NCI-H524 (cell line): ENCODE results near the gene CDCA7.
A peak's percentile ranks its signal among the peaks of the same experiment; 100 is the strongest.
"Not testable (repeated sequence)": the region's sequence is repeated elsewhere in the genome, so short reads cannot be mapped to it uniquely, and the experiment has no call there.

Experiments used
- DNase-seq, 2 experiments: peaks; one replicate each; lab custom pipeline; 2025; lab: John Stamatoyannopoulos, UW

CDCA7 gene

DNA sequence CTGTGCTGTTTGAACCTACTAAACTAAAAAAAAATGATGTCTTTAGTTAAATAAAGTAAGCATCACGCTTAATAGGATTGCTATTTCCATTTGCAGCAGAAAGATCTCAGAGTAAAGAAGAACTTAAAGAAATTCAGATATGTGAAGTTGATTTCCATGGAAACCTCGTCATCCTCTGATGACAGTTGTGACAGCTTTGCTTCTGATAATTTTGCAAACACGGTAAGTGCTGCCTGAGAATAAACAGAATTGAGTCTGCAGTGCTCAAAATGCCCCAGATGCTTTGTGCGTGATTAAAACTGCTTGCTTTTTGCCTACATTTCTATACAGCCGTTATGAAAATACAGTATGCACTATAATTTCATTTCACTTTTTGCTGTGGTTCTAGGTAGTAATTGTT, 3.9 kb downstream of the CDCA7 start:
- no peak for DNase-seq

DNA sequence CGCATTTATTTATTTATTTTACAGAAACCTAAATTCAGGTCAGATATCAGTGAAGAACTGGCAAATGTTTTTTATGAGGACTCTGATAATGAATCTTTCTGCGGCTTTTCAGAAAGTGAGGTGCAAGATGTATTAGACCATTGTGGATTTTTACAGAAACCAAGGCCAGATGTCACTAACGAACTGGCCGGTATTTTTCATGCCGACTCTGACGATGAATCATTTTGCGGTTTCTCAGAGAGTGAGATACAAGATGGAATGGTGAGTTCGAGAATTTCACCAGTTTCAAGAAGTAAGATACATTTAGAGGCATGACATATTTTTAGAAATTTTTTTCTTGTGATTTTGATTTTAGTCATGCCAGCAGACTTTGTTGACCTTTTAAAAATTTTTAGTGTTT, 4.6 kb downstream of the CDCA7 start:
- DNase-seq = no peak

- no peak for DNase-seq
Measured at GRCh38 chr2:173370198-173370597, 15.5 kb downstream of the CDCA7 start.

DNA sequence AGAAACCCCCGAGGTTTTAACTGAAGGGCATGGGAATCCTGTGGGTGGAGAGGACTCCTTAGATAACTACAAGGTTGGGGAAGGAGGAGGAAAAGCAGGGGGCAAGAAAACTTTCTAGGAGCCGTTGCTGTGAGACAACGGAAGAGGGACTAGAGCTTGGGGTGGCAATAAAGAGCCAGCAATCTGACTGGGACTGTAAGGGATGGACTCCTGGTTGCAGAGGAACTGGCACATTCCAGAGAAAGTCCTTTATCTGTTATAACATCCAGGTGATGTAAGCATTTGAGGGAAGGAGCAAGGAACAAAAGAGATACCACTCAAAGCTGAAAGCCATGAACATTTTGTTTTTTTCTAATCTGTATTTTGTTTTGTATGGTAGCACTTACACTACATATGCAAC, 16.4 kb downstream of the CDCA7 start:
- no peak for DNase-seq

DNA sequence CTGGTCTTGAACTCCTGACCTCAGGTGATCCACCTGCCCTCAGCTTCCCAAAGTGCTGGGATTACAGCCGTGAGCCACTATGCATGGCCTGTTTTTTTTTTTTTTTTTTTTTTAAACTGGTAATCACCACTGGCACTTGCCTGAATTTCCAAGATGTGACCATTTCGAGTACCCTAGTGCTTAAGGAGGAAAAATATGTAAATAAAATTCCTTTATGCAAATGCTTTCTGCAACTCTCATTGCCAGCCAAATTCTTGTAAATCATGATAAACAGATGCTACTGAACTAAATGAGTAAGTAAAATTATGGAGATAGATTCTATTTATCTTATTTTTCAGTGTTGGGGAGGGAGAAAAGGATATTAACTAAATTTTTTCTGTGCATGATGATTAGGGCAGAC, 18.6 kb downstream of the CDCA7 start:
- no peak for DNase-seq

DNA sequence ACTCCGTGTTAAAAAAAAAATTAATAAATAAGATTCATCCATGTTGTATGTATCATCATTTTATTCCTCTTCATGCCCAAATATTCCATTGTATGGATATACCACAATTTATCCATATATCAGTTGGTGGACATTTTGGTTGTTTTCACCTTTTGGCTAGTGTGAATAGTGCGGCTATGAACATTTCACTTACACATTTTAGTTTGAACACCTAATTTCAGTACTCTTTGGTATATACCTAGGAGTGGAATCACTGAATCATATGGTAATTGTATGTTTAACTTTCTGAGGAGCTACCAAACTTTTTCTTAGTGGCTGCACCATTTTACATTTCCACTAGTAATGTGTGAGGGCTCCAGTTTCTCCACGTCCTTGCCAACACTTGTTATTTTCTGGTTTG, 20.0 kb downstream of the CDCA7 start:
- DNase-seq = no peak

DNA sequence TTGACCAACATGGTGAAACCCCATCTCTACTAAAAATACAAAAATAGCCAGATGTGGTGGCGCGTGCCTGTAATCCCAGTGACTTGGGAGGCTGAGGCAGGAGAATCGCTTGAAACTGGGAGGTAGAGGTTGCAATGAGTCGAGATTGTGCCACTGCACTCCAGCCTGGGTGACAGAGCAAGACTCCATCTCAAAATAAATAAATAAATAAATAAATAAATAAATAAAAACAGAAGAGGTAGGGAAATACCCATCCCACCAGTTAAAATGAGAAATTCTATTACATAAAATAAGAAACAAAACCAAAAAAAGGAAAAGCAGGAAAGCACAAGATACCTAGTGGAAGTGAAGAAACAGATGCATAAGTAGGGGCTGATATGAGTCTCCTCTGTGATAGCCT, 30.9 kb downstream of the CDCA7 start:
- not testable (repeated sequence) for DNase-seq

DNA sequence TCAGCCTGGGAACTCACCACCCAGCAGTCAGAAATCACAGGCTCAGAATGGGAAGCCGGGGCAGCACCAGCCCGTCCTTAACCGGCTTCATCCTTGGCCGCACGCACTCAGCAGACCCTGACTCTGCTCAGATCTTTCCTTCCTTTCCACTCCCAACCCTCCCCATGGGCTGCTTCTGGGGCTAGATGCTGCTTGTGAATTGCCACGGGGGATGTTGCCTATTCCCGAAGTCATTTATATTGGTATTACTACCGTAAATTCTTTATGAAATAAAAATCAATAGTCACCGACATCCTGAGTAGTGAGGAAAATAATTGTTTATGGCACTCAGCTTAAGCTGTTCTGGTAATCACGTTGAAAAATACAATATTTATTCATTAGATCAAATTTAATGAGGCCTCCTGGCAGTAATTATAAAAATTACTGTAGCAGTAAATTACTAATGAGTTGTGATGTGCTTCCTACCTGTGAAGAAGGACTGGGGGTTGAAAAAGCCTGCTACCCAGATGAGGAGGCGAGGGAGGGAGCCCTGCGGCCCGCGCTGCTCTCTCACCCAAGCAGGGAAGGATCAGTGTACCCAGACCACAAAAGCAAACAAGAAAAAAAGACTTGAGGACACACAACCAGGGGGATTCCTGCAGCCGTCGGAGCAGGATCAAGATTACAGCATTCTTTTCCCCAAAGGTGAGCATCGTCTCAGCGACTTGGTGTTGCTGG, 31.5 kb downstream of the CDCA7 start:
- DNase-seq = no peak

GRCh38 chr2:173386738-173387065, 32.0 kb downstream of the CDCA7 start:
- no peak for DNase-seq

DNA sequence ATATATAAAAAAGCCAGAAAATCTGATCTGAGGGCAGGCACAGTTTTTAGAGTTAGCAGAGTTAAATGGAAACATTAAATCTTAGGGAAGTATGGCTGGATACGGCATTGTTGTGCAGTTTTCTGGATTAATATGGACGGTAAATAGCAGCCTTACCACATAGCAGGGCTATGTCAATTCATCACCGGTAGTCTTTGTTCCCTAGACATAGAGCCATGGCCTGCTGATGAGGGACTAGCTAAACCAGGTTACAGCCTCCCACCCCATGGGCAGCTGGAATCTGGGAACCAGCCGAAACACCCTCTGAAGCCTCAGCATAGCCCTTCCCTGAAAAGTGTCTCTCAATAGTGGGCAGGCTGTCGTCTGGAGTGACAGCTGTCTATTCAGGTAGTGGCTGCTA, 32.4 kb downstream of the CDCA7 start:
- DNase-seq = no peak

DNA sequence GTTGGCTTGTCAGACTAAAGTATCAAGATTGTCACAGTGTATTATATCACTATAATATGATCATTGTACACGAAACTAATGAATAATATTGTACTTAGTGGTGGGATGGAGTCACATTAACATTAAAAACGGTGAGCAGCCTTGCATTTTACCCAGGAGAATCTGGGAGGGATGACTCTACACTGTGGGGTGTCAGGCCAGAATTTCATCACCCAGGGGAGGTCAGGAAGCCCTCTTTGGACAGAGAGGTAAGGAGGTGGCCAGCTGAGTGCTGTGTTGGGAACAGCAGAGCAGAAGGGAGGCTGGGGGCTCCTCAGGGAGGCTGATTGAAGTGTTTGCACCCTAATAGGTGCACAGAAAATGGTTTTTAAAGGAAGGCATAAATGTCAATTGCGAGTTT, 33.0 kb downstream of the CDCA7 start:
- DNase-seq = no peak

DNA sequence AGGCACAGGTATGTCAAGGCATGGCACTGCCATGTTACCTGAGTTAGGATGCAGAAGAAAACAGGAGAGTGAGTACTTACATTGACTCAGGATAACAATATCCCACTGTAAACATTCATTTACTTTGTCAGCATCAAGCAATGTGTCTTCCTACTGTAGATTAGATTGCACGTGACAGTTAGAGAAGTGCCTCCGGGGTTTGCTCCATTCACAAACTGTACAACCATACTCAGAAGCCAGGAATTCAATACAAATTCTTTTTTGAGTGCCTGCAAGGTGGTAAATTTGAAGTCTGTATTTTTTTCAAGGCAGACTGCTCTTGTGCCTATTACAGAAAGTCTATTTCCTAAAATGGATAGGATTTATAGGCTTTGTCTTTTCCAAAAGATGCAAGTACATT, 34.1 kb downstream of the CDCA7 start:
- no peak for DNase-seq

GRCh38 chr2:173390036-173390435, 35.4 kb downstream of the CDCA7 start:
- no peak for DNase-seq

- no peak for DNase-seq
Measured at GRCh38 chr2:173392731-173393130, 38.1 kb downstream of the CDCA7 start.

DNA sequence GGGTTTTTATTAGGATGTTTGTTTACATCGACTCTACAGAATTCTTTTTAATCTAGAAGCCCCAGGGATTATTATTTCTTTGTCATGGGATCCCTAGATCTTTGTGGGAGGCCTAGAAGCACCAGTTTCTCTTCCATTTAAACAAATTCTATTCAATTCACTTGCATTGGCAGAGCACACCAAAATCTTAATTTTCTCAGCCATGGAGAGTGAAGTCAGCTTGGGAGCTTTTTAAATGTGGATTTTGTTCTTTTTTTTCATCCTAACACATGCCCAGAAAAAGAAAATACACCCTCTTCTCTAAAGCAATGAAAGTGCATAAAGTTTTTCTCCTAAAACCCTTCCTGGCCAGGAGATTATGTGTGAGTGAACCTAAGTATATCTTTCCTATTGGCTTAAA, 38.5 kb downstream of the CDCA7 start:
- DNase-seq = no peak

DNA sequence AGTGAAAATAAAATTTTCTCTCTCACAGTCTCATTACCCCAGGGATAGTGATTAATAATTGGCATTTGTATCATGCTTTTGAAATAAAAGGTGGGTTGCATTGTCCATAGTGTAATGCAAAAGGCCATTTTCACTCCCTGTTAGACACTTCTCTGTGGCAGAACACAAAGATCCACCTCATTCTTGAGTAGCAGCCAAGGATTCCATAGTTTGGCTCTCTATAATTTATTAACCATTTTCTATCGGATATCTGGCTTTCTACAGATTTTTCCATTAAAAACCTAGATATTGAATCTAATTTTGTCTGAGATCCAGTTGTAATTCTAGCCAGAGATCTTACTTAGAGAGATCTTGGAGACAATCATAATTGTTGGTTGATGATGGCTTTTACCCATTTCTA, 39.0 kb downstream of the CDCA7 start:
- no peak for DNase-seq

GRCh38 chr2:173394091-173394974, 39.7 kb downstream of the CDCA7 start:
- no peak for DNase-seq

DNA sequence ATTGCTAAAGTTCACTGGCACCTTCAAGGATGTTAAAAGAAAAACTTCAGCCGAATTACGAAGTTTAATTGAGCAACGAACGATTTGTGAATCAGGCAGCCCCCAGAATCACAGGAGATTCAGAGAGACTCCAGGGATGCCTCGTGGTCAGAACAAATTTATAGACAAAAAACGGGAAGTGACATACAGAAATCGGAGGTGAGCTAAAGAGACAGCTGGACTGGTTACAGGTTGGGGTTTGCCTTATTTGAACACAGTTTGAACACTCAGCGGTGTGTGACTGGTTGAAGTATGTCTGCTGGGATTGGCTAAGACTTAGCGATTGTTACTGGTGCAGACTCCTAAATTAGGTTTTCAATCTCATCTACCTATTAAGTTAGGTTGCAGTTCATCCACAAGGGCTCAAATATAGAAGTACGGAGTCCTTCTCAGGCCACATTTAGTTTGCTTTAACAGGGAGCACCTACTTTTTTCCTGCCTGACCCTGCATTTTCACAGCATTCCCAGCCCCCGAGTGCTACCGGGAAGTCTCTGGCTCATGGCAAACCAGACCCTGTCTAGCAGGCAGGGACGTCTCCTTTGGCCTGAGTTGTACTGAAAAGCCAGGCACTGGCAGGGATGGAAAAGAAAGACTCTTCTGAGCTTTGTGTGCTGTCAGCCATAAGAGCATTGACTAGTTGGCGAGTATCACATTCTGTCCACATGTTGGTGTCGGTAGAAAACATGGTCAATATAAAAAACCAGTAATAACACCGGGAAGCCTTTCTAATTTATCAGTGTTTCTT, 41.1 kb downstream of the CDCA7 start:
- DNase-seq = no peak

GRCh38 chr2:173397539-173397938, 42.9 kb downstream of the CDCA7 start:
- peak in 1 of 2 experiments; percentile 21 for DNase-seq

- DNase-seq = no peak
Measured at GRCh38 chr2:173399229-173399628, 44.6 kb downstream of the CDCA7 start.

DNA sequence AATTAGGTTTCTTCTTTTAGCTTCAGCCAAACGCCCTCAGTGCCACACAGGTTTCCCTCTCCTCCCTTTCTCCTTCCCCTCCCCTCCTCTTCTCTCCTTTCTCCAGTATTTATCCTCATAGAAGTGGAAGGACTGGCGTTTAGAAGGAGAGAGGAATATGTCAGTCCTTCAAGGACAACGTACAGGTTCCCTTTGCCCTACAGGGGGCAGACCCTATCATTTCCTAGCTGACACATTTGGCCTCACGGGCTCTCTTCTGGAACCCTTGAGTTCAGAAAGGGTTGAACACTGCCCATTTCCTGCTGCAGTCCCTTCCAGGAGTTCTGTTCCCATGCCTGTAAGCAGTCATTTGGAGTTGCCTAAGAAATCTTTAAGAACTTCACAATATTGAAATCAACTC, 46.1 kb downstream of the CDCA7 start:
- DNase-seq = peak; percentile 35 to 47

- DNase-seq = peak; percentile 63 to 89
Measured at GRCh38 chr2:173401716-173402326, 47.1 kb downstream of the CDCA7 start.
